HepG2 (cell line): ENCODE measurements around the gene PTPRN. TPM values are rescaled to one million over a fixed set of nuclear protein-coding genes. Genes with fewer than 3 reads are reported as not detected.

Experiments
- DPF2 ChIP-seq: sonication (generic); formaldehyde crosslinking; IDR thresholded peaks from 2 replicates; pipeline ENCODE4 v1.4.0; 2020; ENCODE audit warnings: mild to moderate bottlenecking, low read depth, missing genetic modification reagents, borderline replicate concordance
- HNF4A ChIP-seq: sonication (generic); formaldehyde crosslinking; IDR thresholded peaks from 2 replicates; pipeline ENCODE4 v1.4.0; 2020; ENCODE audit warnings: missing genetic modification reagents
- HOXD1 ChIP-seq: sonication (generic); formaldehyde crosslinking; IDR thresholded peaks from 2 replicates; pipeline ENCODE4 v1.5.0; 2020; ENCODE audit warnings: missing genetic modification reagents
- KLF13 ChIP-seq: sonication (generic); formaldehyde crosslinking; IDR thresholded peaks from 2 replicates; pipeline ENCODE4 v1.4.0; 2020; ENCODE audit warnings: mild to moderate bottlenecking, missing genetic modification reagents
- NFKBIZ ChIP-seq: IDR thresholded peaks from 2 replicates; pipeline ENCODE4 v1.6.1; 2018; ENCODE audit warnings: missing genetic modification reagents, missing compliant biosample characterization
- NFYB ChIP-seq: sonication (generic); formaldehyde crosslinking; IDR thresholded peaks from 2 replicates; pipeline ENCODE4 v1.4.0; 2020; ENCODE audit warnings: missing genetic modification reagents
- PRDM15 ChIP-seq: sonication (generic); formaldehyde crosslinking; IDR thresholded peaks from 2 replicates; pipeline ENCODE4 v1.4.0; 2020; ENCODE audit warnings: missing genetic modification reagents
- RBFOX2 ChIP-seq: fragments of 200-400 bp; formaldehyde crosslinking; IDR thresholded peaks from 2 replicates; pipeline ENCODE4 v1.6.1; 2017; ENCODE audit warnings: low read depth, mild to moderate bottlenecking, low read length
- SMAD3 ChIP-seq: sonication (generic); formaldehyde crosslinking; IDR thresholded peaks from 2 replicates; pipeline ENCODE4 v1.4.0; 2020; ENCODE audit warnings: missing genetic modification reagents
- SOX13 ChIP-seq, 3 experiments: fragments of 450-650 bp in 1 of 3; sonication (generic) in 1 of 3; formaldehyde crosslinking in 1 of 3; IDR thresholded peaks in 2 of 3; conservative IDR thresholded peaks in 1 of 3; 2 replicates each; pipeline versions ENCODE4 v1.5.0 to v1.6.1; 2016 to 2020; ENCODE audit warnings: antibody characterized with exemption in 1 of 3, mild to moderate bottlenecking in 1 of 3, missing compliant biosample characterization in 1 of 3, missing genetic modification reagents in 1 of 3, moderate library complexity in 1 of 3
- SRSF1 ChIP-seq: fragments of 200-400 bp; formaldehyde crosslinking; optimal IDR thresholded peaks from 2 replicates; pipeline ENCODE3; 2017; ENCODE audit warnings: mild to moderate bottlenecking, low read depth, low read length, moderate library complexity
- TFDP1 ChIP-seq: IDR thresholded peaks from 2 replicates; pipeline ENCODE4 v1.6.1; 2016; ENCODE audit warnings: missing compliant biosample characterization, missing genetic modification reagents, borderline replicate concordance
- YEATS4 ChIP-seq: sonication (generic); formaldehyde crosslinking; IDR thresholded peaks from 2 replicates; pipeline ENCODE4 v1.4.0; 2020; ENCODE audit warnings: missing genetic modification reagents, borderline replicate concordance
- ZBTB49 ChIP-seq: sonication (generic); formaldehyde crosslinking; IDR thresholded peaks from 2 replicates; pipeline ENCODE4 v1.4.0; 2020; ENCODE audit warnings: missing genetic modification reagents, borderline replicate concordance
- ZFP36 ChIP-seq: fragments of 150-350 bp; IDR thresholded peaks from 2 replicates; pipeline ENCODE4 v1.6.1; 2018; ENCODE audit warnings: borderline replicate concordance, low read length, low read depth; ENCODE audit not compliant: partially characterized antibody
- ZFP37 ChIP-seq: sonication (generic); formaldehyde crosslinking; IDR thresholded peaks from 2 replicates; pipeline ENCODE4 v1.4.0; 2020; ENCODE audit warnings: missing genetic modification reagents, borderline replicate concordance
- polyA plus RNA-seq, 8 experiments: library from polyadenylated mRNA; depleted of rRNA in 3 of 8; stranded (reverse) in 7 of 8; unstranded in 1 of 8; fragments of >200 nt; fragmentation: Illumina TruSeq in 4 of 8; extraction: Trizol in 4 of 8; gene quantifications; 2 replicates each; pipeline versions ENCODE4 v1.2.1 to v1.2.3, GENCODE V29; 2011 to 2016; ENCODE audit warnings: low read depth in 4 of 8, missing spikeins in 1 of 8, mixed read lengths in 1 of 8; ENCODE audit not compliant: insufficient read depth in 1 of 8
- total RNA-seq, 5 experiments: library from RNA; depleted of rRNA; stranded (reverse); fragments of >200 nt; fragmentation: Illumina TruSeq; extraction: Trizol; gene quantifications; 2 replicates each; pipeline ENCODE4 v1.2.3, GENCODE V29; 2016; ENCODE audit warnings: low read depth in 1 of 5
- TF ChIP-seq, protein P1 (sequence below): sonication (generic); formaldehyde crosslinking; IDR thresholded peaks from 2 replicates; pipeline ENCODE4 v1.4.0; 2020; ENCODE audit warnings: mild to moderate bottlenecking, missing genetic modification reagents
- TF ChIP-seq, protein P2 (sequence below): sonication (generic); formaldehyde crosslinking; IDR thresholded peaks from 2 replicates; pipeline ENCODE4 v1.8.0; 2022; ENCODE audit warnings: missing genetic modification reagents, mild to moderate bottlenecking, borderline replicate concordance

The PTPRN gene
- total and polyA plus RNA-seq, 2 of the 13 experiments (the other 11 are each of a cell fraction or from before 2014, with no cell fraction given), result 0.26 TPM; not detected in 1

- TF ChIP-seq PRDM15 (CRISPR knock-in tag) (no peak), KLF13 (CRISPR knock-in tag) (no peak), RBFOX2 (peak; percentile 54; the same call in 1 of the 2 replicates), TFDP1 (CRISPR knock-in tag) (no peak), SMAD3 (no peak; the same call in 1 of the 2 replicates), HOXD1 (CRISPR knock-in tag) (no peak), ZBTB49 (no peak), DPF2 (CRISPR knock-in tag) (peak; percentile 68; the same call in 1 of the 2 replicates), SRSF1 (peak; percentile 45), HNF4A (CRISPR knock-in tag) (peak; percentile 51), NFYB (0 out of 2 replicates have a peak, but pooled peaks have one; percentile 6), SOX13 (IDR thresholded peaks at IDR 0.05) (no peak), SOX13 (CRISPR knock-in tag; conservative IDR thresholded peaks at IDR 0.05 in 1 of 2, IDR thresholded peaks at IDR 0.05 in 1 of 2) (no peak; a peak in 2 of 4 replicates), YEATS4 (peak; percentile 76; the same call in 1 of the 2 replicates), ZFP36 (no peak), ZFP37 (no peak), NFKBIZ (peak; percentile 62; the same call in 1 of the 2 replicates)
- TF ChIP-seq, protein P1, sequence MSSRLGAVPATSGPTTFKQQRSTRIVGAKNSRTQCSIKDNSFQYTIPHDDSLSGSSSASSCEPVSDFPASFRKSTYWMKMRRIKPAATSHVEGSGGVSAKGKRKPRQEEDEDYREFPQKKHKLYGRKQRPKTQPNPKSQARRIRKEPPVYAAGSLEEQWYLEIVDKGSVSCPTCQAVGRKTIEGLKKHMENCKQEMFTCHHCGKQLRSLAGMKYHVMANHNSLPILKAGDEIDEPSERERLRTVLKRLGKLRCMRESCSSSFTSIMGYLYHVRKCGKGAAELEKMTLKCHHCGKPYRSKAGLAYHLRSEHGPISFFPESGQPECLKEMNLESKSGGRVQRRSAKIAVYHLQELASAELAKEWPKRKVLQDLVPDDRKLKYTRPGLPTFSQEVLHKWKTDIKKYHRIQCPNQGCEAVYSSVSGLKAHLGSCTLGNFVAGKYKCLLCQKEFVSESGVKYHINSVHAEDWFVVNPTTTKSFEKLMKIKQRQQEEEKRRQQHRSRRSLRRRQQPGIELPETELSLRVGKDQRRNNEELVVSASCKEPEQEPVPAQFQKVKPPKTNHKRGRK (CRISPR knock-in tag), result no peak
- TF ChIP-seq, protein P2, sequence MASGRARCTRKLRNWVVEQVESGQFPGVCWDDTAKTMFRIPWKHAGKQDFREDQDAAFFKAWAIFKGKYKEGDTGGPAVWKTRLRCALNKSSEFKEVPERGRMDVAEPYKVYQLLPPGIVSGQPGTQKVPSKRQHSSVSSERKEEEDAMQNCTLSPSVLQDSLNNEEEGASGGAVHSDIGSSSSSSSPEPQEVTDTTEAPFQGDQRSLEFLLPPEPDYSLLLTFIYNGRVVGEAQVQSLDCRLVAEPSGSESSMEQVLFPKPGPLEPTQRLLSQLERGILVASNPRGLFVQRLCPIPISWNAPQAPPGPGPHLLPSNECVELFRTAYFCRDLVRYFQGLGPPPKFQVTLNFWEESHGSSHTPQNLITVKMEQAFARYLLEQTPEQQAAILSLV (CRISPR knock-in tag), result peak; percentile 49
Measured at GRCh38 chr2:219249203-219249980, 59.8 kb downstream of the PTPRN start (continued).
